ENCODE measurements around the gene TMEM52.

Gene TMEM52

DNA sequence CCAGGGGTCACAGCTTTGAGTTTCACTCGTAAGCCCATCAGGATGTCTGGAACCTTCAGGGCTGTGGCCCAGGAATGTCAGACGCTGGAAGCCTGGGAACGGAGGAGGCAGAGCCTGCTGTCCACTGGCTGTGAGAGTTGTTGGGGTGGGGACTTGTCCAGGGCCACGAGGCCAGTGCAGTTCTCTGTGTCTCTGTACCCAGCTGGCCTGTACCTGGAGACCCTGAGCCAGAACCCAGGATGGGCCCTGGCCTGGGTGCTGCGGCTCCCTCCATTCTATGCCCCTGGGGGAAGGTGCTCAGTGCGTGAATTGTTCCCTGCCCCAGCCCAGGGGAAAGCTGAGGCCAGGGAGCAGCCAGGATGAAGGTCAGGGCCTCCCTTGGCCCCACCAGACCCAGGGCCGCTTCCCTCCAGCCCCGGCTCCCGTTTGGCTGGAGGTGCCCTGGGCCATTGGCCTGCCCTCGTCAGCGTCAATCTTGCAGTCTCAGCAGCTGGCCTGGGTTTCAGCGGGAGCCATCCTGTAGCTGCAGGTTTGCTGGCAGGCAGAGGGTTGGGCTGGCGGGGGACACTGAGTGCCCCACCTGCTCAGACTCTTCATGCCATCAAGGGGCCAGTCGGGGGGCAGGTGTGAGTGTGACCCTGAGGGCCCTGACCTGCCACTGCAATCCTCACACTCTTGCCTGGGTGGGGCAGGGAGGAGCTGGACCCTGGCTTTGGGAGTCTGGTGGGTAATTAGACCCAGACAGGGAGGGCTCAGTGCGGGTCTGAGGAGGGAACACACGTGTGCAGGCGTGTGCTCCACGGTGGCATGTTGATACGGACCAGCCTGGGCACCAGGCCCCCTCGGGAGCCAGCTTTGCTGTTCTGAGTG, 4.7 kb downstream of the TMEM52 start:
- DNase-seq (ENCODE audit: low spot score), result no peak

DNA sequence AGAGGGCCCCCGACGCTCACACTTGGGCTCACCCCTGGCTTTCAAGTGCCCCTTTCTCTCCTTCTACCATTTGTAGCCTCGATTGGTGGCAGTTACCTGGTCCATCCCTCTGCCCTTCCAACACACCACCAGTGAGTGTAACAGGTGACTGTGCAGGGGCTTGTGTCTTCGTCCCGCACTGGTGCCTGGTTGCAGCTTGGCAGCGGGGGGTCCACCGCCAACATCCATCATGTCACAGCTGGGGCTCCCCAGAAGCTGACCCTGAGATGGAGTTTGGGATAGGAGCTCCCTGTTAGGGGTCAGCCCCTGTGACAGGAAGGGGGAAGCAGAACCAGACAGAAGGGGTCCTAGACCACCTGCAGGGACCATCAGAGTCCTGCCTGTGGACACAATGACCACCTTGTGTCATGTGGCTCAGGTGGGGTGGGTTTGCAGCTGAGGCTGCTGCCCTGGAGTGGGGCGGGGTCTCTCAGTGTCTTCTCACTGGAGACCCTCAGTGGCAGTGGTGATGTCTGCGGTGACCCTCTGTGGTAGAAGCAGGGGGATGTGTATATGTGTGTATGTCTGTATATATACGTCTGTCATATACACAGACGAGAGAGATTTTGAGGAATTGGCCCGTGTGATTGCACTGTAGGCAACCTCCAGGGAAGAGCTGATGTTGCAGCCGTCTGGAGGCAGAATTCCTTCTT, 7.6 kb downstream of the TMEM52 start:
- no peak for DNase-seq (ENCODE audit: low spot score)

DNA sequence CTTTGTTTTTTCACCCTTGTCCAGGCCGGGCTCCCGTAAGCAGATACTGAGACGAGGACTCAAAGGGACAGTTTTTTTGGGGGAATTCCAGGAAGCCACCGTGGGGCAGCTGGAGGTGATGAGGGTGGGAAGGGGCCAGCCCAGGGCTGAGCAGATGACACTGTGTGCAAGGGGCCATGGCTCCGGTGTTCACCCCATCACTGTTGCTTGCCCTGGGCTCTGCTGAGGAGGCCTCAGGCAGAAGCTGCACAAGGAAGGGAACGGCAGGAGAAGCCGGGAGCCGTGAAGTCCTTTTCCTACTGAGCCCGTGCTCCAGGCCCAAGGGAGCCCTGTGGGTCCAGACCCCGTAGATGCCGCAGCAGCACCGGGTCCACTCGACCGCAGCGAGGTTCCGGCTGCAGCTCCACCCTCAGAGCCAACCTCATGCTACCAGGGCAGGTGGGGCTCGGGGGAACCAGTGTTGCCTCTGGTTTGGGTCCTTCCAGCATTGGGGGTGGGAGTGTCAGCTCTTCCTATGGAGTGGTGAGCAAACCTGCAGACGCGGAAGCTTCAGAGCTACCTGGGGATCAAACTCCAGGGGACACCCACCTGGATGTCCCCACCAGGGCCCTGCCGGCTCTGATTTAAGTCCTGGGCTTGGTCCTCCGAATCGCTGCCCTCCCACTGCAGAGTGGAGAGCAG, 8.3 kb downstream of the TMEM52 start:
- no peak for DNase-seq (ENCODE audit: low spot score)

DNA sequence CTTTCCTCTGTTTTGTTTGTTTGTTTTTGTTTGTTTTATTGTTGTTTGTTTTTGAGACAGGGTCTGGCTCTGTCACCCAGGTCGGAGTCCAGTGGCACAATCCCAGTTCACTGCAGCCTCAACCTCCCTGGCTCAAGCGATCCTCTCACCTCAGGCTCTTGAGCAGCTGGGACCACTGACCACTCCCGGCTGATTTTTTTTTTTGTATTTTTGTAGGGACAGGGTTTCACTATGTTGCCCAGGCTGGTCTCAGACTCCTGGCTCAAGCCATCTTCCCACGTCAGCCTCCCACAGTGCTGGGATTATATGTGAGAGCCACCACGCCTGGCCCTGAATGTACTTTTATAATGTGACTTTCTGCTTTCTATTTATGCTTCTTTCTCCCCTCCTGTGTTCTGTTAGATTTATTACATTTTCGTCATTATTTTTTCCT, 9.0 kb downstream of the TMEM52 start:
- DNase-seq (ENCODE audit: low spot score), result no peak

DNA sequence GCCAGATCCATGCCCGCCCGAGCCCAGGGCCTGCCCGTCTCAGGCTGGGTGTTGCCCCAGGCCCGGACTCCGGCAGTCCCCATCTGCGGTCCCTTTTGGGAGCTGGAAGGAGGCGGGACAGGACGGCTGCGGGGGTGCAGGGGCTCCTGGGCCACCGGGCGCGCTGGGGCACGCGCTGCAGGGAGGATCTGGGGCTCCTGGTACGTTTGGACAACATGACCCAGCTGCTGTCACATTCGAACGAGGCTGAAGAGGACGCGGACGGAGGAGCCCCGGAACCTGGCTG, 10.6 kb downstream of the TMEM52 start:
- DNase-seq (ENCODE audit: low spot score), result no peak

DNA sequence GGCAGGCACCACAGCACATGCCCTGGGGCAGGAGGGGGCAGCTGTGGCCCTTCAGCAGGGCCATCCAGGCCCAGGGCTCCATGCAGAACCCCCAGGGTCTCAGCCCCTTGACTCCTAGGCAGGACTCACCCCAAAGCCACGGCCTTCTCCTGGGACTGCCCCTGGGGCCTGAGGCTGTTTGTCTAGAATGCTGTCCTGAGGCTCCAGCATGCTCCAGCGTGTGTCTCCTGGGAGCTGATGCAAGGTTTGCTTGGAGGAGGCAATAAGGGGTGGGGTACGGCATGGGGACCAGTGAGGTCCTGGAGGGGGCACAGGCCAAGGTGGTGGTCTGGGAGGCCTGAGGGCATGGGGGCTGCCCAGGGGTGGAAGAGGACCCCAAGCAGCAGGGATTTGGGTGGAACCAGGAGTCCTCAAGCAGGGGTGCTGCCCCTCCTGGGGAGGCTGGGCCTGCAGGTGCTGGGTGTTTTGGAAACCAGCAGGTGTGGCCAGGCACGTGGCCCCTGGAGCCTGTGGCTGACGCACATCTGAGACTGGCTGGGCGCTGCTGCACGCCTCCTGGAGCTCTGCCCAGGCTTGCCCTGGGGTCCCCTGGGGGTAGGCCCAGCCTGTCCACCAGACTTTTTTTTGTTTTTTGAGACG, 11.9 kb downstream of the TMEM52 start:
- no peak for DNase-seq (ENCODE audit: low spot score)

DNA sequence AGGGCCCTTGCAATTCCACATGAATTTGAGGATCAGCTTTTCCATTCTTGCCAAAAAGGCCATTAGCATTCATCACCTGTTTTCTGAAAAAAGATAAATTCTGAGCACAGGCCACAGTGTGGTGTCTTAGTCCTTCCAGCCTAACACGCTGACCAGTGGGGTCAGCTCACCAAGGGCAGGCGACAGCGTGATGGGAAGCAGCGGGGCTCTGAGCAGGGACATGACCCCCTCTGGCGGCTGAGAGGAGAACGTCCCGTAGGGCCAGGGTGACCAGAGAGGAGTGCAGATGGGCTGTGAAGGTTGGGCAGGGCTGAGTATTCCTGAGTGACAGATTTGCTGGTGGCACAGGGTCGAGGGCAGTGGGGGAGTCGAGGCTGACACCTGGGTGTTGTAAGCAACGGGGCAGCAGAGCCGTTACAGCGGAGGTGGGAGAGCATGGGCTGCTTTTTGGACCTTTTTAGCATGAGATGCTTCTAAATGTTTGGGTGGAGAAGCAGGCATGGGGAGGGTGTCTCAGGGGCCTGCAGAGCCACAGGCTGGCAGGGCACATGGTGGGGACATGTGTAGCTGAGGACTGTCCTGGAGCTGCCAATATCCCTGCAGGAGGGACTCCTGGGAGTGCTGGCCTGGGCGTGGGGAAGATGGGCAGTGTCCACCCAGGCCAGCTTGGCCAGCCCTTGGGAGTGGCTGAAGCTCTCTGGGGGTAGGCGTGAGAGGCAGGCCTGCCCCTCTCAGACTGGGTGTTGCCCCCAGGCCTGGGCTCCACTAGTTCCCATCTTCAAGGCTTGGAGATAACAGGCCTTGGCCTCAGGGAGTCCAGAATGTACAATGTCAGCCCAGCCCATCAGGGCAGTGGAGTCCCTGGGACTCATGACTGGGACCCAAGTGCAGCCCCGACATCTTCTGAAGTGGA, 12.6 kb downstream of the TMEM52 start:
- peak; percentile 95 for DNase-seq (ENCODE audit: low spot score)

DNA sequence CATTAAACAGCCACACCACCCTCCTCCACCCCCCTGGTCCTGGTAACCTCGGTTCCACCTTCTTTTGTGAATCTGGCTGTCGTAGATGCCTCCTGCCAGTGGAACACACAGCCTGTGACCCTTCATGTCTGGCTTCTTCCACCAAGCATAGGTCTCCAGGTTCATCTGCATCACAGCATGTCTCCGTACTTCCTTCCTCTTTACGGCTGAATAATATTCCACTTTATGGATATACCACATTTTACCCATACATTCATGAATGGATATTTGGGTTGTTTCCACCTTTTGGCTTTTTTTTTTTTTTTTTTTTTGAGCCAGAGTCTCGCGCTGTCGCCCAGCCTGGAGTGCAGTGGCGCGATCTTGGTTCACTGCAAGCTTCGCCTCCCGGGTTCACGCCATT, 15.9 kb downstream of the TMEM52 start:
- no peak for DNase-seq (ENCODE audit: low spot score)

DNA sequence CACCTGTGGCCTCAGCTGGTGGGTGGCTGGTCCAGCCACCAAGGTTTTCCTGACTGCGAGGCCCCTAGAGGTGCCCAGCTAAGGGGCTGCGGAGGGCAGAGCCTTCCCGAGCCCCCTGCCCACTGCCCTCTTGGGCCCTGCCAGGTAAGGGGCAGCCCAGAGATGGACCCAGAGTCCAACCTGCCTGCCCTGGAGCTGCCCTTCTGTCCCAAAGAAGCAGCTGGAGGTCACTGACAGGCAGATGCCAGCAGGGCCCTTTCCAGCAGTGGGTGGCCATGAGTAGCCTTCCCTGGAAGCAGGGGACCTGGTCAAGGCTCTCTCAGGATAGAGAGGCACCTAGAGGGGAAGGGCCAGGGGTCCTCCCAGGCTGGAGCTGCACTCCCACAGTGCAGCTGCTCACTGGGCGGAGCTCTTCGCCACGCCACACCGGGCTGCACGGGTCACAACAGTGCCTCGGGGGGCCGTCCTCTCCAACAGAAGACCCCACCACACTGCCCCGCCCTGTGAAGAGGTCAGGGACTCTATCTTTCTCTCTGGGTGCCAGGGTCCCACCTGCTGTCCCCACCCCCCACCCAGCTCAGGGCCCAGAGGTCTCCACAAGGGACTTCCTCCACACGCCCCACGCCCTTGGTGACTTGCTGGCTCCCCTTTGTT, 17.3 kb downstream of the TMEM52 start:
- DNase-seq (ENCODE audit: low spot score), result no peak

DNA sequence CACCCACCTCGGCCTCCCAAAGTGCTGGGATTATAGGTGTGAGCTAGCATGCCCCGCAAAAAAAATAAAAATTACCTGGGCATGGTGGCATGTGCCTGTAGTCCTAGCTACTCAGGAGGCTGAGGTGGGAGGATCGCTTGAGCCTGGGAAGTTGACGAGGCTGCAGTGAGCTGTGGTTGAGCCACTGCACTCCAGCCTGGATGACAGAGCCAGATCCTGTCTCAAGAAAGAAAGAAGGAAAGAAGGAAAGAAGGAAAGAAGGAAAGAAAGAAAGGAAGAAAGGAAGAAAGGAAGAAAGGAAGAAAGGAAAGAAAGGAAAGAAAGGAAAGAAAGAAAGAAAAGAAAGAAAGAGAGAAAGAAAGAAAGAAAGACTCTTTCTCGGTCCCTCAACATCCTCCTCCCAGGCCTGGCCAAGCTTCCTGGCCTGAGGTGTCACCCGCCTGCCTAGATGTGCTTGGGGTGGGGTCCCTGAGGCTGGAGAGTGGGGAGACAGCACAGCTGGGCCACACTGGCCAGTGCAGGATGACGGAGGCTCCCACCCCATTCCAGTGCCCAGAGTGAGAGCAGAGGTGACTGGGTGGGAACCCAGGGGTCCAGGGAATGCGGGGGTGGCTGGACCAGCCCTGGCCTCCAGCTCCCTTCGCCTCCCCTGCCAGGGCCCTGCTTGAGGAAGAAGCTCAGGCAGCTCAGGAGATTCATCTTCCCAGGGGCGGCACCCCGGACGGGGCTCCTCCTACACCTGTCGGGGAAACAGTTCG, 18.0 kb downstream of the TMEM52 start:
- no peak for DNase-seq (ENCODE audit: low spot score)

DNA sequence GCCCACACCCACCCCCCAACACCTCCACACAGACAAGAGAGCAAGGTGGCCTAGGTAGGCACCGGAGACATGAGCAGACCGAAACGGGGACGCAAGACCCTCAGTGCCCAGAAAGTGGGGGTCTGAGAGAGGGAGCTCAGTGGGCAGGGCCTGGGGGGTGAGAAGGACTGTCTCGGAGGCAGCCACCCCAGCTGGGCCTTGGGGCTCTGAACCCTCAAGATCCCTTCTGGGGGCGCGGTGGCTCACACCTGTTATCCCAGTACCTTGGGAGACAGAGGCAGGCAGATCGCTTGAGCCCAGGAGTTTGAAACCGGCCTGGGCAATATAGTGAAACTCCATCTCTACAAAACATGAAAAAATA, 19.1 kb downstream of the TMEM52 start:
- no peak for DNase-seq (ENCODE audit: low spot score)

DNA sequence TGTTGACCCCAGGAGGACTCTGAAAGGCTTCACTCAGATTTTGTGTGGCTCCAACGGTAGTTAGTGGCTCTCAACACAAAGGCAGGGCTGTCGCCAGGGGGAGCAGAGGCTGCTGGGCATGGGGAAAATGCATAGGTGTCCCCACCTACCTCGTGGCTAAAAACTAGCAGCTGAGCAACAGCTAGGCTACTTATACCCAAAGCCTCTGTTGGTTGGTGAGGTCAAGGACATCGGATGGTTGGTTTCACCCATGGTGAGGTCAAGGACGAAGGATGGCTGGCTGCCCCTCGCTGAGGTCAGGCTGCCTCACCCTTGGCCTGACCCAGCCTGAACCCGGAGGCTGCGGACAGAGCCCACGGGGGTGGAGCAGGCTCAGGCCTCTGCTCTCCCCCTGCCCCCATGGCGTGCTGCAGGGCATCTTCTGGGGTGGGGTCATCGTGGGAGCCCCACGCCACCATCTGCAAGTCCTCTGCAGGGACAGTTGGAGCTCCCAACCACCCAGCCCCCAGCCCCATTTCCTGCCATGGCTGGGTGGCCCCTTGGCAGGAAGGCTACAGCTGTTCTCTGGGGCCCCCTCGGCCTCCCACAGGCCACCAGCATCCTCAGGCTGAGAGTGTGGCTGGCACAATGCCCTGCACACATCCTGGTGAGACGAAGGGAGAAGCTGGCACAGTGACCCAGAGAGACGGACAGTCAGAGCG, 19.7 kb downstream of the TMEM52 start:
- no peak for DNase-seq (ENCODE audit: low spot score)

DNA sequence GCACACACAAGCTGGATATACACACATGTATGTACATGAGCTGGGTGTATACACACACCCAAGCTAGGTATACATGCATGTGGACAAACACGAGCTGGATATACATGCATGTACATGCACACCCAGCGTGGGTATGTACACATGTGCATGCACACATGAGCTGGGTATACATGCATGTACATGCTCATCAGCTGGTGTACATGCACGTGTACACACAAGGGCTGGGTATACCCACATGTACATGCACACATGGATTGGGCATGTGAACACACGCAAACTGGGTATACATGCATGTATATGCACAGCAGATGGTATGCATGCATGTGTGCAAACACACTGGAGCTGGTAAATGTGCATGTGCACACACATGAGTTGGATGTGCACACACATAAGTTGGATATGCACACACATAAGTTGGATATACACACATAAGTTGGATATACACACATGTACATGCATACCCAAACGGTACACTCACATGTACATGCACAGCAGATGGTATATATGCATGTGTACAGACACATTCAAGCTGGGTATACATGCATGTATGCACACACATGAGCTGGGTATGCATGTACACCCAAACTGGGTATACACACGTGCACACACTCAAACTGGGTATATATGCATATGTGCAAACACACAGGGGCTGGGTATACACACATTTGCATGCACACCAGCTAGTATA, 20.7 kb downstream of the TMEM52 start:
- no peak for DNase-seq (ENCODE audit: low spot score)

DNA sequence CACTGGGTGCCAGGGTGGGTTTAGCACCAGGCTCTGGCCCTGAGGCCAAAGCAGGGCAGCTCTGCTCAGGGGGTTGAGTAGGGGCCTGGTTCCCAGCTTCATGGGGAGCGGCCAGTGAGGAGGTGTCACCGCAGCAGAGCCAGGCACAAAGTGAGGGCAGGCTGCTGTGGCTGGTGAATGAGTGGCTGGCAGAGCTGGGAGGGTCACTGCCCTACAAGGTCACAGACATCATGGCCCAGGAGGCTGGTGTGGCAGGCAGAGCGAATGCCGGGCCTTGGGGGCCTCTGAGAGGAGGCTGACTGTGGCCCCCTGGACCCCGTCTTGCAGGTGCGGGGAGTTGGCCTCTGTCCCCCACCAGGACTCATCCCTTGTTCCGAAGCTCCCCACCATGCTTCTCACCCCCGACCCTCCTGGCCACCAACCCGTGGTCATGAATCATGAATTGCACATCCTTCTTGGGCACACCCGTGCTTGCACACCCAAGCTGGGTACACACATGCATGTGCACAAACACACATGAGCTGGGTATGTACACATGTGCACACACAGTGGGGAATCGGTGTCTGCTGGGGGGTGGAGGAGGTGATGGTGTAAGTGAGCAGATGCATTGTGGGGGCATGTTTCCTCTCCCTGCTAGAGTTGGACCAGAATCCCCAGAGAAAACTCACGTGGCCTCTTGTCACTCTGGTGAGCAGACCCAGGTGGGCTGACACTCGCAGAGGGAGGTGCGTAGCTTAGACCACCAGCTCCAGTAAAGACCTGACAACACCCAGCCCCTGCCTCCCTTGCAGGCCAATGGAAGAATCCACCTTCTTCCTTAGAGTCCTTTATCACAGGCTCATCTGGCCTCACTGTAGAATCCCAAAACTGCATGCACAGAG, 23.4 kb downstream of the TMEM52 start:
- no peak for DNase-seq (ENCODE audit: low spot score)

DNA sequence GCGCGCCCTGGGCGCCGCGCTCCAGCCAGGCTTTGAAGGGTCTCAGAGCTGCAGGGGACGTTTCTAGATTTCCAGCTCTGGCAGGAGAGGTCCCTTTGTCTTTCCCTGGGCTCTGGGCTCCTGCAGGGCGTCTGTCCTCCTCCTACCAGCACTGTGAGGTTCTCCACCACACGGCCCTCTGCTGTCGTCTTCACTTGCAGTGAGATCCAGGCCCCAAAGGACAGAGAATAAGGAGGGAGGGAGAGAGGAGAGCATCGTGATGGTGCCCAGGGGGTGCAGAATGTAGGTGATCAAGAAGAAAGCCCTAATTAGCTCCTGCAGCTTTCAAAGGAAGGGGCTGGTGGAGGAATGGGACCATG, 24.0 kb downstream of the TMEM52 start:
- DNase-seq (ENCODE audit: low spot score), result no peak

DNA sequence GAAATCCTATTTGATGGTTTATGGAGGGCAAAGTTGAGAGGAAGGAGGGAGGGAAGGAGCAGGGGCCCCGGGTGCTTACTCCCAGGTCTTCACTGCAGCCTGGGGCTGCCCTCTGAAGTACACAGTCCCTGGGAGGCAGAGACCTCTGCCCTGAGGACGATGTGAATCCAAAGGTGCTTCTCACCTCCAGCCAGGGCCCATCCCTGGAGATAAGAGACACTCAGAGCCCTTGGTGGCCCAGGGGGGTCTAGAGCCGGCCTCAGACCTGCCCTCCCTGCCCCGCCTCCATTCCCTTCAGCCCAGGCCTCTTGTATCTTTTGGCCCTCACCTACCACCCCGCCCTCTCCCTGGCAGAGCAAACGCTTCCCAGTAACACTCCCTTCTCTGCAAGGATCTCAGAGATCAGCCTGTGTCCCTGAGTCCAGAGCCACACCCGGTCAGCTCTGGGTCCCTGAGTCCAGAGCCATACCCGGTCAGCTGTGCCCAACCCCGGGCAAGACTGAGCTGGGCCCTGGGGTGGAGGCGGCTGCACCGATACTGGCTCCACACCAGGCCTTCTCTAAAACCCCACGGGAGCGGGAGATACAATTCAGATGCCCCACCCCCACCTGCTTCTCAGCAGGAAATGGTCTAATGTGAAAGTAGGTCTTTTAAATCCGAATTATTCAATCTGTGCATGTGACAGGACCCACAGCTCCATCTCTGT, 24.6 kb downstream of the TMEM52 start:
- no peak for DNase-seq (ENCODE audit: low spot score)

DNA sequence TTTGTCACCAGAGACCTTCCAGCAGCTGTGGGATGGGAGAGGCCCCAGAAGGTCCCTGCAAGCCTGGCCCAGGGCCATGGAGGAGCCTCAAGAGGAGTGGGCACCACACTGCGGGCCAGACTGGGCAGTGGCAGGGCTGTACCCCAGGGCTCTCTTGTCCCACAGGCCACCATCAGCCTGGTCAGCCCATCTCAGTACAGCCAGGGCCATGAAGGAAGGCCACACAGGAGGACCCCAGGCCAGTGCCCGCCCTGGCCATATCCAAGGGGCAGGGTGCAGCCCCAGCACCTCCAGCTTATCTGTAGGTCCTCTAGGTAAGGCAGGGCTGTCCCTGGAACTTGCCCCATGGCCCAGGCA, 25.1 kb downstream of the TMEM52 start:
- no peak for DNase-seq (ENCODE audit: low spot score)
